ENCODE data around the gene PPFIA1. TPM values are rescaled to one million over a fixed set of nuclear protein-coding genes. Genes with fewer than 3 reads are reported as not detected.

PPFIA1 gene
- total and polyA plus RNA-seq, 9 donors, result 20.5 to 60.3 (median 37.8) TPM

DNA sequence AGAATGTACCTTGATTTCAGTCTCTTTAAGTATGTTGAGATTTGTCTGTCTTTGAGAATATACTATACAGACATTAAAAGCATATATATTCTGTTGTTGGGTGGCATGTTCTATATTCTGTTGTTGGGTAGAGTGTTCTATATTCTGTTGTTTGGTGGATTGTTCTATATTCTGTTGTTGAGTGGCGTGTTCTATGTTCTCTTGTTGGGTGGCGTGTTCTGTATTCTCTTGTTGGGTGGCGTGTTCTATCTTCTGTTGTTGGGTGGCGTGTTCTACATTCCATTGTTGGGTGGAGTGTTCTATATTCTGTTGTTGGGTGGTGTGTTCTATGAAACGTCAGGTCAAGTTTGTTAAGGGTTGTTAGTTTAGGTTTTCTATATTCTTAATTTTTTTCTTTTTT is 100.8 kb downstream of the PPFIA1 start:
- DNase-seq, result no peak
- TF ChIP-seq EP300 (IDR thresholded peaks at IDR 0.05), result no peak
- TF ChIP-seq, protein P1, sequence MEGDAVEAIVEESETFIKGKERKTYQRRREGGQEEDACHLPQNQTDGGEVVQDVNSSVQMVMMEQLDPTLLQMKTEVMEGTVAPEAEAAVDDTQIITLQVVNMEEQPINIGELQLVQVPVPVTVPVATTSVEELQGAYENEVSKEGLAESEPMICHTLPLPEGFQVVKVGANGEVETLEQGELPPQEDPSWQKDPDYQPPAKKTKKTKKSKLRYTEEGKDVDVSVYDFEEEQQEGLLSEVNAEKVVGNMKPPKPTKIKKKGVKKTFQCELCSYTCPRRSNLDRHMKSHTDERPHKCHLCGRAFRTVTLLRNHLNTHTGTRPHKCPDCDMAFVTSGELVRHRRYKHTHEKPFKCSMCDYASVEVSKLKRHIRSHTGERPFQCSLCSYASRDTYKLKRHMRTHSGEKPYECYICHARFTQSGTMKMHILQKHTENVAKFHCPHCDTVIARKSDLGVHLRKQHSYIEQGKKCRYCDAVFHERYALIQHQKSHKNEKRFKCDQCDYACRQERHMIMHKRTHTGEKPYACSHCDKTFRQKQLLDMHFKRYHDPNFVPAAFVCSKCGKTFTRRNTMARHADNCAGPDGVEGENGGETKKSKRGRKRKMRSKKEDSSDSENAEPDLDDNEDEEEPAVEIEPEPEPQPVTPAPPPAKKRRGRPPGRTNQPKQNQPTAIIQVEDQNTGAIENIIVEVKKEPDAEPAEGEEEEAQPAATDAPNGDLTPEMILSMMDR (IDR thresholded peaks at IDR 0.05), result no peak
- no peak for TF ChIP-seq POLR2A (IDR thresholded peaks at IDR 0.05)
- no peaks in the 10 kb centered on the region for H3K9me3 ChIP-seq
- H3K4me1 ChIP-seq (ENCODE audit: insufficient read depth), result no peaks in the 10 kb centered on the region
- 60 to 81% (median 67%) methylated on average over 5 of the region's 5 CpGs for WGBS, 3 donors
- H3K36me3 ChIP-seq, result no peaks in the 10 kb centered on the region
- H3K27me3 ChIP-seq, result no peaks in the 10 kb centered on the region
- no peak overlapping the region for H3K4me3 ChIP-seq
- no peak overlapping the region for H3K27ac ChIP-seq
- intact Hi-C loops (cut with DNase I), result no loop called here

DNA sequence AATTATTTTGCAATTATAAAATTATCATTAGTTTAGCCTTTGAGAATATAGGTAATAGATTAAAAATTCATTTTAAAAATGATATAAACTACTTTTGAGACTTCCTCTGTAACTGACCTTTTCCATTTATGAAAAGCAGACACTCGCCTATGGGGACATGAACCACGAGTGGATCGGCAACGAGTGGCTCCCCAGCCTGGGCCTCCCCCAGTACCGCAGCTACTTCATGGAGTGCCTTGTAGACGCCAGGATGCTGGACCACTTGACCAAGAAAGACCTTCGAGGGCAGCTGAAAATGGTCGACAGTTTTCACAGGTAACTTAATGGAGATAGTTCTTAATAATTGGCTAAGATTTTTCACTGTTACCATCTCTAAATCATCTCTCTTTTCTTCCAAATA is 101.6 kb downstream of the PPFIA1 start:
- Histone ChIP-seq H3K4me1 (ENCODE audit: insufficient read depth) (no peaks in the 10 kb centered on the region), H3K9me3 (no peaks in the 10 kb centered on the region), H3K27ac (no peak overlapping the region), H3K4me3 (no peak overlapping the region), H3K27me3 (no peaks in the 10 kb centered on the region), H3K36me3 (no peaks in the 10 kb centered on the region)
- TF ChIP-seq POLR2A (IDR thresholded peaks at IDR 0.05), result no peak
- TF ChIP-seq, protein P1 (IDR thresholded peaks at IDR 0.05), result no peak
- no peak for TF ChIP-seq EP300 (IDR thresholded peaks at IDR 0.05)
- intact Hi-C loops (cut with DNase I), result no loop called here
- WGBS, 3 donors, result 93 to 96% (median 96%) methylated on average over 8 of the region's 8 CpGs
- DNase-seq, result no peak

DNA sequence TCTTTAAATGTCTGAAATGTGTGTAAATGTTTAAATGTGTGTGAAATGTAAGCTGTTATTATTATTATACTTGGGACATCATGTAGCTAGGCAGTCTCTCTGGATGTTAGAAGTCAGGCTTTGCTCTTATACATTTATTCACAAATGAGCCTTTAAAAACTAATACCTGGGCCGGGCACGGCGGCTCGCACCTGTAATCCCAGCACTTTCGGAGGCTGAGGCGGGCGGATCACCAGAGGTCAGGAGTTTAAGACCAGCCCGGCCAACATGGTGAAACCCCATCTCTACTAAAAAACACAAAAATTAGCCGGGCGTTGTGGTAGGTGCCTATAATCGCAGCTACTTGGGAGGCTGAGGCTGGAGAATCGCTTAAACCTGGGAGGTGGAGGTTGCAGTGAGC is 106.1 kb downstream of the PPFIA1 start:
- intact Hi-C loops (cut with DNase I), result no loop called here
- no peaks in the 10 kb centered on the region for H3K4me1 ChIP-seq (ENCODE audit: insufficient read depth)
- H3K36me3 ChIP-seq, result no peaks in the 10 kb centered on the region

DNA sequence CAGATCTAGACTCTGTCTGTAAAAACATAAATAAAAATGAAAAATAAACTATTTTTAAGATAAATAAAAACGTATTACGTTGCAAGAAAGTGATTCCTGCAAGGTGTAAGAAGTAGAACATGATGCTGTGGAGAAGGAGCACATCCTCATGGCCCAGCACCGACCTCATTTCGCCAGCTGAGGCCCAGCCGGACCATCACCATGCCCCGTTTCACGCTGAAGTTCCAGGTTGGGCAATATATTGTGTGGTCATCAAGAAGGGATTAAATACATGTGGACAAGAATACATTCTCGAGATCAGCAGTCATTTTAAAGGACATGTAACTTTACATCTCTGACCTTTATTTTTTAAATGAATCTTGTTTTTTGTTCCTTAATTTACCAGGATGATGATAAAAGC is 107.2 kb downstream of the PPFIA1 start:
- no peaks in the 10 kb centered on the region for H3K36me3 ChIP-seq
- TF ChIP-seq EP300 (IDR thresholded peaks at IDR 0.05) (no peak), POLR2A (IDR thresholded peaks at IDR 0.05) (no peak)
- TF ChIP-seq, protein P1 (IDR thresholded peaks at IDR 0.05), result no peak
- no peak for DNase-seq

More for the DNA sequence above, 106.1 kb downstream of the PPFIA1 start:
- no peak for TF ChIP-seq EP300 (IDR thresholded peaks at IDR 0.05)
- TF ChIP-seq, protein P1 (IDR thresholded peaks at IDR 0.05), result no peak
- TF ChIP-seq POLR2A (IDR thresholded peaks at IDR 0.05), result no peak
- WGBS, 3 donors, result 93 to 98% (median 97%) methylated on average over 12 of the region's 12 CpGs
- no peak overlapping the region for H3K27ac ChIP-seq
- no peaks in the 10 kb centered on the region for H3K27me3 ChIP-seq
- DNase-seq, result no peak
- H3K4me3 ChIP-seq, result no peak overlapping the region
- no peaks in the 10 kb centered on the region for H3K9me3 ChIP-seq

More for the DNA sequence above, 107.2 kb downstream of the PPFIA1 start:
- no peak overlapping the region for H3K27ac ChIP-seq
- H3K4me1 ChIP-seq (ENCODE audit: insufficient read depth), result peaks cover 2% of the 10 kb centered on the region
- H3K9me3 ChIP-seq, result no peaks in the 10 kb centered on the region
- H3K27me3 ChIP-seq, result no peaks in the 10 kb centered on the region
- H3K4me3 ChIP-seq, result no peak overlapping the region
- WGBS, 3 donors, result 60 to 70% (median 66%) methylated on average over 8 of the region's 8 CpGs
- intact Hi-C loops (cut with DNase I), result no loop called here

Measured in ovary (tissue), 9 donors.